Activated T-cell treated with anti-CD3 and anti-CD28 coated beads, Interleukin-2, amount 50 U/mL, for 4 hours (primary cell): ENCODE data around the gene PDCL2. TPM values are rescaled to one million over a fixed set of nuclear protein-coding genes. Genes with fewer than 3 reads are reported as not detected.
"Not testable (repeated sequence)": the region's sequence is repeated elsewhere in the genome, so short reads cannot be mapped to it uniquely, and the experiment has no call there.

Source experiments
- ATAC-seq, 2 donors: fragments of 200-7000 bp; cut with Tn5 transposase; one replicate each; pipeline ENCODE4 v1.10.0; 2021
- DNase-seq: peaks from one replicate; pipeline ENCODE4 v3.0.0-alpha.2; 2020
- H3K27me3 Mint-ChIP-seq: one replicate; pipeline ENCODE4 v1.8.0; 2021; ENCODE audit warnings: low read depth, mixed read lengths
- H3K36me3 Mint-ChIP-seq: one replicate; pipeline ENCODE4 v1.8.0; 2022; ENCODE audit warnings: mixed read lengths; ENCODE audit not compliant: insufficient read depth
- H3K4me1 Mint-ChIP-seq: one replicate; pipeline ENCODE4 v1.8.0; 2021; ENCODE audit warnings: low read depth, mixed read lengths
- H3K4me3 Mint-ChIP-seq: one replicate; pipeline ENCODE4 v1.8.0; 2021; ENCODE audit warnings: mild to moderate bottlenecking, moderate library complexity, mixed read lengths
- H3K9me3 Mint-ChIP-seq: one replicate; pipeline ENCODE4 v1.8.0; 2021; ENCODE audit warnings: mixed read lengths
- total RNA-seq, 3 donors: library from RNA; stranded (reverse); gene quantifications; one replicate each; pipeline ENCODE4 v1.2.1, GENCODE V29; 2021

The PDCL2 gene
- not detected for total RNA-seq

GRCh38 chr4:55592014-55592413 lies at the start of gene PDCL2:
Gene PDCL2 (minus strand): TSS chr4:55592245. CDS start chr4:55592109, 136 bp downstream.
- no peak for DNase-seq
- ATAC-seq, result no peak
- Mint-ChIP-seq H3K4me3 (no peak within 1 kb of the TSS), H3K4me1 (no peaks in the 10 kb centered on the region), H3K27me3 (peaks cover 5% of the 10 kb centered on the region), H3K36me3 (no peaks in the 10 kb centered on the region), H3K9me3 (peaks cover 5% of the 10 kb centered on the region)

- H3K36me3 Mint-ChIP-seq, result no peaks in the 10 kb centered on the region
- no peaks in the 10 kb centered on the region for H3K9me3 Mint-ChIP-seq
- DNase-seq (no peak), ATAC-seq (no peak)
- H3K27me3 Mint-ChIP-seq, result peaks cover 33% of the 10 kb centered on the region
- H3K4me3 Mint-ChIP-seq, result no peak overlapping the region
- H3K4me1 Mint-ChIP-seq, result peaks cover 12% of the 10 kb centered on the region
Observed at GRCh38 chr4:55637272-55637820, 45.3 kb upstream of the PDCL2 start.

GRCh38 chr4:55636656-55636999 lies 44.6 kb upstream of the PDCL2 start:
- ATAC-seq, result no peak
- H3K27me3 Mint-ChIP-seq, result peaks cover 38% of the 10 kb centered on the region
- H3K4me3 Mint-ChIP-seq, result peak overlapping the region; percentile 5
- no peak for DNase-seq
- peaks cover 12% of the 10 kb centered on the region for H3K4me1 Mint-ChIP-seq
- no peaks in the 10 kb centered on the region for H3K36me3 Mint-ChIP-seq
- no peaks in the 10 kb centered on the region for H3K9me3 Mint-ChIP-seq

- Mint-ChIP-seq H3K4me3 (peak within 1 kb of the TSS; percentile 60), H3K9me3 (no peaks in the 10 kb centered on the region), H3K36me3 (no peaks in the 10 kb centered on the region), H3K27me3 (peaks cover 44% of the 10 kb centered on the region), H3K4me1 (peaks cover 12% of the 10 kb centered on the region)
- DNase-seq (no peak), ATAC-seq (peak; percentile 78 to 80)
Observed at GRCh38 chr4:55635741-55636655, 44.0 kb upstream of the PDCL2 start, which contains the start of gene NMU. Gene NMU (minus strand): TSS chr4:55636298. CDS start chr4:55636192, 106 bp downstream.

GRCh38 chr4:55635282-55635681 lies 43.2 kb upstream of the PDCL2 start:
- DNase-seq (no peak), ATAC-seq (peak; percentile 12 to 19)
- Mint-ChIP-seq H3K36me3 (no peaks in the 10 kb centered on the region), H3K27me3 (peaks cover 47% of the 10 kb centered on the region), H3K4me3 (peak overlapping the region; percentile 60), H3K9me3 (no peaks in the 10 kb centered on the region), H3K4me1 (peaks cover 12% of the 10 kb centered on the region)

- ATAC-seq, result no peak
- Mint-ChIP-seq H3K27me3 (peaks cover 45% of the 10 kb centered on the region), H3K4me3 (no peak overlapping the region), H3K36me3 (no peaks in the 10 kb centered on the region), H3K9me3 (no peaks in the 10 kb centered on the region), H3K4me1 (peaks cover 12% of the 10 kb centered on the region)
- no peak for DNase-seq
Observed at GRCh38 chr4:55634417-55635128, 42.5 kb upstream of the PDCL2 start.

- Mint-ChIP-seq H3K27me3 (peaks cover 48% of the 10 kb centered on the region), H3K4me3 (no peak overlapping the region), H3K4me1 (peaks cover 12% of the 10 kb centered on the region), H3K36me3 (no peaks in the 10 kb centered on the region), H3K9me3 (no peaks in the 10 kb centered on the region)
- ATAC-seq (no peak), DNase-seq (no peak)
Observed at GRCh38 chr4:55633903-55634302, 41.9 kb upstream of the PDCL2 start.

- Mint-ChIP-seq H3K4me1 (no peaks in the 10 kb centered on the region), H3K27me3 (peaks cover 10% of the 10 kb centered on the region), H3K4me3 (no peak overlapping the region), H3K9me3 (no peaks in the 10 kb centered on the region), H3K36me3 (no peaks in the 10 kb centered on the region)
- ATAC-seq, result no peak
- no peak for DNase-seq
Observed at GRCh38 chr4:55625835-55626234, 33.8 kb upstream of the PDCL2 start.

GRCh38 chr4:55624063-55624462 lies 32.0 kb upstream of the PDCL2 start:
- not testable (repeated sequence) for H3K9me3 Mint-ChIP-seq, H3K27me3 Mint-ChIP-seq, H3K4me3 Mint-ChIP-seq, H3K4me1 Mint-ChIP-seq, DNase-seq, H3K36me3 Mint-ChIP-seq, ATAC-seq

GRCh38 chr4:55618546-55619143 lies 26.6 kb upstream of the PDCL2 start:
- ATAC-seq, result no peak
- no peak for DNase-seq
- no peaks in the 10 kb centered on the region for H3K36me3 Mint-ChIP-seq
- peaks cover 7% of the 10 kb centered on the region for H3K27me3 Mint-ChIP-seq
- H3K4me3 Mint-ChIP-seq, result no peak overlapping the region
- H3K4me1 Mint-ChIP-seq, result no peaks in the 10 kb centered on the region
- H3K9me3 Mint-ChIP-seq, result no peaks in the 10 kb centered on the region

GRCh38 chr4:55617587-55618197 lies 25.6 kb upstream of the PDCL2 start:
- H3K4me1 Mint-ChIP-seq, result no peaks in the 10 kb centered on the region
- ATAC-seq, result no peak
- no peak overlapping the region for H3K4me3 Mint-ChIP-seq
- no peaks in the 10 kb centered on the region for H3K36me3 Mint-ChIP-seq
- peaks cover 7% of the 10 kb centered on the region for H3K27me3 Mint-ChIP-seq
- no peaks in the 10 kb centered on the region for H3K9me3 Mint-ChIP-seq
- DNase-seq, result no peak

- Mint-ChIP-seq H3K4me1 (no peaks in the 10 kb centered on the region), H3K4me3 (no peak overlapping the region), H3K36me3 (no peaks in the 10 kb centered on the region), H3K9me3 (no peaks in the 10 kb centered on the region), H3K27me3 (peaks cover 7% of the 10 kb centered on the region)
- no peak for DNase-seq
- ATAC-seq, result no peak
Observed at GRCh38 chr4:55615008-55615407, 23.0 kb upstream of the PDCL2 start.

GRCh38 chr4:55613621-55614020 lies 21.6 kb upstream of the PDCL2 start:
- Mint-ChIP-seq H3K9me3 (no peaks in the 10 kb centered on the region), H3K27me3 (peaks cover 5% of the 10 kb centered on the region), H3K4me1 (no peaks in the 10 kb centered on the region), H3K4me3 (no peak overlapping the region), H3K36me3 (no peaks in the 10 kb centered on the region)
- no peak for ATAC-seq
- no peak for DNase-seq

- H3K4me1 Mint-ChIP-seq, result no peaks in the 10 kb centered on the region
- no peaks in the 10 kb centered on the region for H3K36me3 Mint-ChIP-seq
- ATAC-seq (no peak), DNase-seq (no peak)
- peaks cover 1% of the 10 kb centered on the region for H3K27me3 Mint-ChIP-seq
- no peaks in the 10 kb centered on the region for H3K9me3 Mint-ChIP-seq
- no peak overlapping the region for H3K4me3 Mint-ChIP-seq
Observed at GRCh38 chr4:55612341-55612740, 20.3 kb upstream of the PDCL2 start.
